SKM-1 (cell line): Measurements from ENCODE around the gene CEP350.

Experiments used
- DNase-seq: peaks from one replicate; lab custom pipeline; 2025; ENCODE audit not compliant: unreplicated experiment; lab: John Stamatoyannopoulos, UW

CEP350 gene, protein sequence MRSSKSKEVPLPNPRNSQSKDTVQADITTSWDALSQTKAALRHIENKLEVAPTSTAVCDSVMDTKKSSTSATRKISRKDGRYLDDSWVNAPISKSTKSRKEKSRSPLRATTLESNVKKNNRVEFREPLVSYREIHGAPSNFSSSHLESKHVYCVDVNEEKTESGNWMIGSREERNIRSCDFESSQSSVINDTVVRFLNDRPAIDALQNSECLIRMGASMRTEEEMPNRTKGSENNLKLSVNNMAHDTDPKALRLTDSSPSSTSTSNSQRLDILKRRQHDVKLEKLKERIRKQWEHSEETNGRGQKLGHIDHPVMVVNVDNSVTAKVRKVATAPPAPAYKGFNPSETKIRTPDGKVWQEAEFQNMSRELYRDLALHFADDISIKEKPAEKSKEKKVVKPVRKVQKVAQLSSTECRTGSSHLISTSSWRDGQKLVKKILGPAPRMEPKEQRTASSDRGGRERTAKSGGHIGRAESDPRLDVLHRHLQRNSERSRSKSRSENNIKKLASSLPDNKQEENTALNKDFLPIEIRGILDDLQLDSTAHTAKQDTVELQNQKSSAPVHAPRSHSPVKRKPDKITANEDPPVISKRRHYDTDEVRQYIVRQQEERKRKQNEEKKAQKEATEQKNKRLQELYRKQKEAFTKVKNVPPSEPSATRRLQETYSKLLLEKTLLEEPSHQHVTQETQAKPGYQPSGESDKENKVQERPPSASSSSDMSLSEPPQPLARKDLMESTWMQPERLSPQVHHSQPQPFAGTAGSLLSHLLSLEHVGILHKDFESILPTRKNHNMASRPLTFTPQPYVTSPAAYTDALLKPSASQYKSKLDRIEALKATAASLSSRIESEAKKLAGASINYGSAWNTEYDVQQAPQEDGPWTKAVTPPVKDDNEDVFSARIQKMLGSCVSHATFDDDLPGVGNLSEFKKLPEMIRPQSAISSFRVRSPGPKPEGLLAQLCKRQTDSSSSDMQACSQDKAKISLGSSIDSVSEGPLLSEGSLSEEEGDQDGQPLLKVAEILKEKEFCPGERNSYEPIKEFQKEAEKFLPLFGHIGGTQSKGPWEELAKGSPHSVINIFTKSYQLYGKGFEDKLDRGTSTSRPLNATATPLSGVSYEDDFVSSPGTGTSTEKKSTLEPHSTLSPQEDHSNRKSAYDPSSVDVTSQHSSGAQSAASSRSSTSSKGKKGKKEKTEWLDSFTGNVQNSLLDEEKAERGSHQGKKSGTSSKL (N-terminal part only)

DNA sequence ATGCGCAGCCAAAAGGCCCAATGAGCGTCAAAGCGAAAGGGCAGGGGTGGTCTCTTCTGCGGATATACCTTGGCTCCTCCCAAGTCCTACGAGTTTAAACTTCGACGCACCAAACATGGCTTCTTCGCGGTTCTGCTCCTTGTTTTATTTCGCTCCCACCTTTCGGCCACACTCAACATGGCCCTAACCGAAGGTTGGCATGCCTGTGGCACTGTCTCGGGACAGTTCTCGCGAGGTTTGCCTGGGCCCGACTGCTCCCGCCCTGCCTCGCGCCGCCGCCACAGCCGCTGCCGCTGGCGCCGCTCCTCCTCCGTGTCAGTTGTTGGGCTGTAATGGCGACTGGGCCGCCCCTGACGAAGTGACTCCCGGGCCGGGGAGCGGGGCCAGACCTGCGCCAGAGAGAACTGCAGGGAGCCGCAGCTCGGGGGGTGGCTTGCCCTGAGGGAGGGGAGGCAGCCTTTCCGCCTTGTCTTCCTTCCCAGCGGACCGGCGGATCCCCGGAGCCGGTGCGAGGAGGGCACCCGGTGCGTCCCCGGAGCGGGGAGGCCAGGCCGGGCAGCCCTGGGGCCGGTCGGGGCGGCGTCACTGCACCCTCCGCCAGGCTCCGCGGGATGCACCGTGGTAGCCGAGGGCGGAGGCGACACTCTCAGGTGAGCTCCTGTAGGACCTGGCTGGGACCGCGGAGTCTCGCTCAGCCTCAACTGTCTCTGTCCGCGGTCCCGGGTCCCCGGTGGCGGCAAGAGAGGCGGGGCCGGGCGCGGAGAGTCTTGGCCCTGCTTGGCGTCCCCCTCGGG lies at the start of gene CEP350:
Gene CEP350 (plus strand): TSS at position 318 of the 794 bp plus-strand sequence. CDS start 31,372 bp downstream, outside the sequence.
- DNase-seq = peak; percentile 99

DNA sequence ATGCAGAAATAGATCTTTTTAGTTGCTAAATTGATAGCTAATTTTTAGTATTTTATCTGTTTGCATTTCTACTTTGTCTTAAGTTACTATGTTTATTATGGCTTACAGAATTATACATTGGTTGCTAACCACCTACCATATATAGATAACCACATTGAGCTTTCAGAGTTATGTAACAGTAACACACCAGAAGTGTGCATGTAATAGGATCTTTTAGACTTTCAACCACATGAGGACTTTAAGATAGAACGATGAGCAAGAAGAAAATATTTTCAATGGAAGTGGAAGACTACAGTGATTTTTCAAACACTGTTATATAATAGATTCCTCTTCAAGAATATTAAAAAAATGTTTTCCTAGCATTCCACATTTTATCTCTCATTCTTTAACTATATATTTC lies 43.7 kb upstream of the CEP350 start:
- DNase-seq = no peak

GRCh38 chr1:179911812-179912211 lies 42.8 kb upstream of the CEP350 start:
- DNase-seq = no peak

DNA sequence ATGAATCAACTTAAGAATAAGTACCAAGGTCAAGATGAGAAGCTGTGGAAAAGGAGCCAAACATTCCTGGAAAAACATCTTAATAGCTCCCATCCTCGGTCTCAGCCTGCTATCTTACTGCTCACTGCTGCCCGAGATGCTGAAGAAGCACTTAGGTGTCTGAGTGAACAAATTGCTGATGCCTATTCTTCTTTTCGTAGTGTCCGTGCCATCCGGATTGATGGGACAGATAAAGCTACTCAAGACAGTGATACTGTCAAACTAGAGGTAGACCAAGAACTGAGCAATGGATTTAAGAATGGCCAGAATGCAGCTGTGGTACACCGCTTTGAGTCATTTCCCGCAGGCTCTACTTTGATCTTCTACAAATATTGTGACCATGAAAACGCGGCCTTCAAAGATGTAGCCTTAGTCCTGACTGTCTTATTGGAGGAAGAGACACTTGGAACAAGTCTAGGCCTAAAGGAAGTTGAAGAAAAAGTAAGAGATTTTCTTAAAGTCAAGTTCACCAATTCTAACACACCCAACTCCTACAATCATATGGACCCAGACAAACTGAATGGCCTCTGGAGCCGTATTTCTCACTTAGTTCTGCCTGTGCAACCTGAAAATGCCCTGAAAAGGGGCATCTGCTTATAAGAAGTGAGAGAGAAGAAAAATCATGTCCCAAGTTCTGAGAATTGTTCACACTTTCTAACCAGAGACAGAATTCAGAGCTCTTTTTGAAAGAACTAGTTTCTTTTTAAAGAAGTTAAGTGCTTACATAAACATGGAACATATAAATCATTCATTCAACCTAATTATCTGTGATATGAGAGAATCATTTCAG lies 36.8 kb upstream of the CEP350 start:
- no peak for DNase-seq

DNA sequence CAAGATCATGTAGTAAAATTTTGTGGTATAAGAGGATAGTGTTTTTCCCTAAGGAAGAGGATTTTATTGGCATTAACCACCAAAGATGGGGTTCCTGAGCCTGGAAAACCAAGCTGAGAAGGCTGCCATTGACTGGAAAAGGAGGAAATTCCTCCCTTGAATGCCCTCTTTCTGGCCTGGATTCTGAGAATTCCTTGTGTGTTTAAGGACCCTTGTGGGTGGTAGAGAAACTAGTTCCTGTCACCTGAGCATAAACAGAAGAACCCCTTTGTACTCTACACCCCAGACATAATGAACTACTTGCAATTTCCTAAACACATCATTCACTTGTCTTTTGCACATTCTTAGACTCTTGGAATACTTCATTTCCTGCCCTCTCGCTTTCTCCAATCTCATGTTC lies 33.1 kb upstream of the CEP350 start:
- no peak for DNase-seq

DNA sequence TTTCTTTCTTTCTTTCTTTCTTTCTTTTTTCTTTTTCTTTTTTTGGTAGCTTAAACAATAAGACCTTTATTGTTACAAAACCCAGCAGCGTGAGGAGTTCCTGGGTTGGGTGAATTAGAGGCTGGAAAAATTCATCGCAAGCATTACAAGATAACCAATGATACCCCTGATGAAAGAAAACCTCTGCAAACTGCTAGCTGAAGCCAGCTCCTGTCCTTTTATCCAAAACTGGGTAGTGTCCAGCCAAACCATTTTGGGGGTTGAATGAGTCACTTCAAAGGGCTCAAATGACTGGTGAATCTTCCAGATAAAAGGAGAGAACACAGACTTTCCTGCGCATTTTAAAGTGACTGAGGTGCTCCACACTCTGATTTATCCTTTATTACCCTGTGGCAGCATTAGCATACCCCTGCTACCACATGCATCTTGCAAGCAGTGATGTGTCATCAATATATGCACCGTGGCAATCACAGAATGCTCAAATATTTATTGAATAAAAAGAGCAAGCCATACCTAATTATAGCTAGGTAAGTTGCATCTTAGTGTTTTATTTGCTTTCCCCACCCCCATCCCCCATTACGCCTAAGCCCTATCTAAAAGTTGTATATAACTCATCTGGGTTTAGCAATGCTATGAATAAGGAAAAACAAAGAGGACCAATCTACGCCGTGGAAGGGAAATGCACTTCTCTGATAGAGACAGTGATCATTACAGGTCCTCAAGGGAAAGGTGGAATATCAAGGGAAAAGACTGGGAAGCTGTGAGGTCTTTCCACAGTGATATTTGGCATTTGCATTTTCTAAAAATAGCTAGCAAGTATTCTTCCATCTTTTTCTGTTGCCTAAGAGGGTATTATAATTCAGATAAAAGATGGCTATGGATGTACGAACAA lies 32.4 kb upstream of the CEP350 start:
- DNase-seq = no peak

DNA sequence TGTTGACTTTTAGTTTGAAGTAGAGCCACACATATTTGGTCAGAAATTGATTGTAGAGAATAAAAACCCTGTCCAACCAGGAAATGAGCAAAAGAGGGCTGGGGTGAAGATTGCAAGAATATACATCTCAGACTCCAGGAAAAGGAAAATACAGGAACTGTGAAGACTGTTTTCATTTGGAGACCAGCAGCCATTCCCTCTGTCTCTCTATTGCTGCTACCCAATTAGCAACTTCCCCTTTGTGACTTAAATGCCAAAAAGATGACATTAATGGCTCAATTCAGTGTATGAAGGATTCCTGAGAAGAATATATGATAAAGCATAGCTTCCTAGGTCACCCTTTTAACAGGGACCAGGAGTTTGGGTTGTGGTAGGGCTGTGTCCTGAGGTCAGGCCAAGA lies 31.6 kb upstream of the CEP350 start:
- peak; percentile 52 for DNase-seq

GRCh38 chr1:179924268-179924667 lies 30.3 kb upstream of the CEP350 start:
- DNase-seq = no peak

GRCh38 chr1:179925302-179925701 lies 29.3 kb upstream of the CEP350 start:
- no peak for DNase-seq

DNA sequence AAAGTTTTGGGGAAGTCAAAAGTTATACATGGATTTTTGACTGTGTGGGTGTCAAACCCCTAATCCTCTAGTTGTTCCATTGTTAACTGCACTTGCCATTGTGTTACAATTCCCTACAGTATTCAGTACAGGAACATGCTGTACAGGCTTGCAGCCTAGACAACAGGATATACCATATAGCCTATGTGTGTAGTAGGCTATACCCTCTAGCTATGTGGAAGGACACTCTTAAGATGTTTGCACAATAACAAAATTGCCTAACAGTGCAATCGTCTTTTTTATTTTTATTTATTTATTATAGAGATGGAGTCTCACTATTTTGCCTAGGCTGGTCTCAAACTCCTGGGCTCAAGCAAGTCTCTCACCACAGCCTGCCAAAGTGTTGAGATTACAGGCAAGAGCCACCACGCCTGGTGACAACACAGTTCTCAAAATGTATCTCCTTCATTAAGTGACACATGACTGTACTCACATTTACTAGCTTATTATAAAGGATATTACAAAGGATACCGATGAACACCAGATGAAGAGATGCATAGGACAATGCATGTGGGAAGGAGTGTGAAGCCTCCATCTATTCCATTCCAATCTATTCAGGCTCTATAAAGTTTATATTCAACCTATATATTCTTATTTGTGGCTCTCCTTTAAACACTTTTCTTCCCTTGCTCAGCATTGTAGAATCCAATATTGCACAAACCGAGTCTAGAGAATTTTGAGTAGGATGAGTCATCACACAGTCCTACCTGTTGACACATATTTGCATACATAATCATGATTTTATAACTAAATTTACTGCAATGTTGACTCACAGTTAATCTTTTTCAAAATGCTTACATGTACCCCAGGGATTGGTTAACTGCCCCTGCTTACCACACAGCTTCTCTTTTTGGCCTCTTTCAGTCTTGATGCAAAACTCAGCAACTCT lies 28.4 kb upstream of the CEP350 start:
- DNase-seq = no peak

DNA sequence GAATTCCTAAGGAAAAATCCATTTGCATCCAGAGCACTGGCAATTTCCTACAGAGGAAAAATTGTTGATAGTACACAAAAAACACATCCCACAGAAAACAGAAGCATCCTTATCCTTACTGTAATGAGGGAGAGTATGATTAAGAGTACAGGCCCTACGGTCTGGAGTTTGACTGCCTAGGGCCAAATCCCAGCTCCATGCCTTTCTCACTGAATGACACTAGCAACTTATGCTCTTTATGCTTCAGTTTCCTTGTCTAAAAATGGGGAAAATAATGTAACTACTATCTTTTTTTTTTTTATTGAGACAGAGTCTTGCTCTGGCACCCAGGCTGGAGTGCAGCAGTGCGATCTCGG lies 27.8 kb upstream of the CEP350 start:
- no peak for DNase-seq

DNA sequence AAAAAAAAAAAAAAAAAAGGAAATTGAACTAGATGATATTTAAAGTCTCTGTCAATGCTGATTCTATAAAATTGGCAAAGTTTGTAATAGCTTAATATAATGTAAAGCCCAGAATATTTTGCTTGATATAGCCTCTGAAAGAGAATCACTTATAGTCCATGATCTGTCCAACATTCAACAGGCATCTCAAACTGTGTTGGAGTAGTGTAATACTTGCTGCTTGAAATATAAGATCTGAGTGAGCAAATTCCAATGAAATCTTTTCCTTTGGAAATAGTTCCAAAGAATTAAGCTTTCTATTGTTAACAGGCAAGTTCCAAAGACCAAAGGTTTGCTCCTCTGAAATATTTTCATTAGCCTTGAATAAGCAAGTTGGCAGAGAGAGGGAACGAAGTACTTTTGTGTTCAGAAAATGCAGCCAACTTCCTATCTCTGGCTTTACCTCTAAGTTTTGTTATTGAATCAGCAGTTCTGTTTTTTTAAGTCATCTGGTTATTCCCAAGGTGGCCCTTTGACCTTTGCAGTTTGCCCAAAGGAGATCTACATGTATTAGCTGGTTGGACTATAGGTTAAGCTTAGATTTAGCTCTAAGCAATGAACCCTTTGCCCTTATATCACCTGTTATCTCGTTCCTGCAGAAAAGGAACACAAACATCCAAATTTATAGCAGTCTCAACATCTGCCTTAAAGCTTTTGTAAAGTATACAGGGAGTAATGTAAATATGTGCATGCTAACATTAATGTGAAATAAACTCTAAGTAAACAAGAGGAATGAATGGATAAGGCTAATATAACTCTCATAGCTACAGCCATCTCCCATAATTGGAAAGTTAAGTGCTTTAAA lies 24.4 kb upstream of the CEP350 start:
- no peak for DNase-seq

DNA sequence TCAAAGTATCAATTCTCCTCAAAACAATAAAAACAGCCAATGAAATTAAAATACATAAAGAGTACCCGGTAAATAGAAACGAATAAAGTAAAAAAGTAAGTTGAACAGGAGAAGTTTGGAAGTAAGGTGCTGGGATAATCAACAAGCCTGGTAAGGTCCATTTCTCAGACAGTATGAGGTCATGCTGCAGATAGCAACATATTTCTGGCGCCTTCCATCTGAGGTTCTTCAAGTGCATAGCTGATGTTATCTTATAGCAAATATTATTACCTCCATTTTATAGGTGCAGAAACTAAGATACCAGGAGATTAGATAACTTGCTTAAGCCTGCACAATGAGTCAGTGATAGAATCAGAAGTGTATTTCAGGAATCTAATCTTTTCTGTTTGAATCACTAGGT lies 23.7 kb upstream of the CEP350 start:
- no peak for DNase-seq

DNA sequence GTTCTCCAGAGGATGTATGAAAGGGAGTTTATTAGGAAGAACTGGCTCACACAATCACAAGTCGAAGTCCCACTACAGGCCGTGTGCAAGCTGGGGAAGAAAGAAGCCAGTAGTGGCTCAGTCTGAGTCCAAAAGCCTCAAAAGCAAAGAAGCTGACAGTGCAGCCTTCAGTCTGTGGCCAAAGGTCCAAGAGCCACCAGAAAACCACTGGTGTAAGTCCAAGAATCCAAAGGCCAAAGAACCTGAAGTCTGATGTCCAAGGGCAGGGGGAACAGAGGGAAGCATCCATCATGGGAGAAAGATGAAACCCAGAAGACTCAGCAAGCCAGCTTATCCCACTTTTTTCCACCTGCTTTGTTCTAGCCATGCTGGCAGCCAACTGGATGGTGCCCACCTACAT lies 21.4 kb upstream of the CEP350 start:
- no peak for DNase-seq

- DNase-seq = no peak
Measured at GRCh38 chr1:179935909-179936496, 18.6 kb upstream of the CEP350 start.

GRCh38 chr1:179937668-179938254 lies 16.8 kb upstream of the CEP350 start:
- no peak for DNase-seq
